Measurements from ENCODE around the gene KRTAP5-11.
"Not testable (repeated sequence)": the region's sequence is repeated elsewhere in the genome, so short reads cannot be mapped to it uniquely, and the experiment has no call there.

Gene KRTAP5-11

GRCh38 chr11:71581826-71582225 lies 849 bp downstream of the KRTAP5-11 start:
- no peak overlapping the region for H3K9ac ChIP-seq (ENCODE audit: low read length in 5 of 5)
- H3K4me3 ChIP-seq (ENCODE audit: low read depth in 1 of 5, low read length in 5 of 5), result no peak overlapping the region
- H3K27ac ChIP-seq (ENCODE audit: low read depth, low read length), result no peak overlapping the region
- H3K4me1 ChIP-seq (ENCODE audit: control insufficient read depth in 5 of 5, insufficient read depth in 5 of 5, low read length in 5 of 5), result peaks cover 0 to 21% (median 15%) of the 10 kb centered on the region in 5 donors
- no peaks in the 10 kb centered on the region for H3K9me3 ChIP-seq (ENCODE audit: control insufficient read depth in 5 of 5, low read length in 5 of 5)
- H3K36me3 ChIP-seq (ENCODE audit: control insufficient read depth in 5 of 5, insufficient read depth in 5 of 5, low read length in 5 of 5), result no peaks in the 10 kb centered on the region
- H3K27me3 ChIP-seq (ENCODE audit: control insufficient read depth in 5 of 5, insufficient read depth in 4 of 5, low read length in 5 of 5), result peaks cover 0 to 10% (median 3%) of the 10 kb centered on the region in 5 donors

DNA sequence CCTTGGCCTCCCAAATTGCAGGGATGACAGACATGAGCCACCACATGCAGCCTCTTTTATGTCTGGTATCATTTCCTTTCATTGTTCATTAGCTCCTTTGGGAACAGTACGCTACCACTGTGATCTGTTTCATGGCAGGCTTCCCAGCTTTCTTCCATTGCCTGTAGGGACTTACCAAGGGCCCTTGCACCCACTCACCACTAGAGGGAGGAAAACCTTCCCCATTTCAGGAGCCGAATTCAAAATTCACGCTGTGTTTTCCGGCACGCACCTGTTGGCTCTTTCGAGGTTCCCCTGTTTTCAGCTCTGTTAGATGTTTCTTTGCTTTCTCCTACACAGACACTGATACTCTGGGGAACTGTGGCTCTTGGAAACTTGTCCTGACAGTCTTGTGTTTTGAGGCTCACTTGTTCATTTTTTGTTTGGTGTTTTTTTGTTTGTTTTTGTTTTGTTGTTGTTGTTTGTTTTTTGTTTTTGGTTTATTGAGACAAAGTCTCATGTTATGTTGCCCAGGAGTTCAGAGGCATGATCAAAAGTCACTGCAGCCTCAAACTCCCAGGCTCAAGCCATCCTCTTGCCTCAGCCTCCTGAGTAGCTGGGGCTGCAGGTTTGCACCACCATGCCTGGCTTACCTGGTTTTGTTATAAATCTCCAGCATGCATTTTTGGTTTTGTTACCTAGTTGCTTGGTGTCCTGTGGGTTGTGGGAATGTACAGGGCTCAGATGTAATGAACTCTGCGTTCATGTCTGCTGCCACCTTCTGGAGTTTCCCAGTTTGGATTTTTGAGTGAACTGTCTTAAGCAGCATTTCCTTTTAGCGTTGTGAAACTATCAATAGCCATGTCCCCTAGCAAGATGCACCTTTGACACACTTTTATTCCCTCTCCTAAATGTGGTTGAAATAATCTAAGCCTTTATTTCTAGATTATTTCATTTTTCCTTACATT lies 2.3 kb downstream of the KRTAP5-11 start:
- H3K9ac ChIP-seq (ENCODE audit: low read length in 5 of 5), result no peak overlapping the region
- H3K9me3 ChIP-seq (ENCODE audit: control insufficient read depth in 5 of 5, low read length in 5 of 5), result no peaks in the 10 kb centered on the region
- H3K27ac ChIP-seq (ENCODE audit: low read depth, low read length), result no peak overlapping the region
- peaks cover 0 to 21% (median 15%) of the 10 kb centered on the region in 5 donors for H3K4me1 ChIP-seq (ENCODE audit: control insufficient read depth in 5 of 5, insufficient read depth in 5 of 5, low read length in 5 of 5)
- peaks cover 0 to 14% (median 3%) of the 10 kb centered on the region in 5 donors for H3K27me3 ChIP-seq (ENCODE audit: control insufficient read depth in 5 of 5, insufficient read depth in 4 of 5, low read length in 5 of 5)
- no peak overlapping the region for H3K4me3 ChIP-seq (ENCODE audit: low read depth in 1 of 5, low read length in 5 of 5)
- H3K36me3 ChIP-seq (ENCODE audit: control insufficient read depth in 5 of 5, insufficient read depth in 5 of 5, low read length in 5 of 5), result no peaks in the 10 kb centered on the region

- H3K36me3 ChIP-seq (ENCODE audit: control insufficient read depth in 5 of 5, insufficient read depth in 5 of 5, low read length in 5 of 5); H3K4me3 ChIP-seq (ENCODE audit: low read depth in 1 of 5, low read length in 5 of 5); H3K9me3 ChIP-seq (ENCODE audit: control insufficient read depth in 5 of 5, low read length in 5 of 5); H3K9ac ChIP-seq (ENCODE audit: low read length in 5 of 5); H3K27ac ChIP-seq (ENCODE audit: low read depth, low read length): not testable (repeated sequence)
- Histone ChIP-seq H3K4me1 (ENCODE audit: control insufficient read depth in 5 of 5, insufficient read depth in 5 of 5, low read length in 5 of 5) (peaks cover 0 to 21% (median 15%) of the 10 kb centered on the region in 5 donors), H3K27me3 (ENCODE audit: control insufficient read depth in 5 of 5, insufficient read depth in 4 of 5, low read length in 5 of 5) (peaks cover 0 to 17% (median 3%) of the 10 kb centered on the region in 5 donors)
Measured at GRCh38 chr11:71579513-71579912, 3.2 kb downstream of the KRTAP5-11 start.

- Histone ChIP-seq H3K4me1 (ENCODE audit: control insufficient read depth in 5 of 5, insufficient read depth in 5 of 5, low read length in 5 of 5) (peaks cover 0 to 19% (median 15%) of the 10 kb centered on the region in 5 donors), H3K27ac (ENCODE audit: low read depth, low read length) (no peak overlapping the region), H3K36me3 (ENCODE audit: control insufficient read depth in 5 of 5, insufficient read depth in 5 of 5, low read length in 5 of 5) (no peaks in the 10 kb centered on the region), H3K4me3 (ENCODE audit: low read depth in 1 of 5, low read length in 5 of 5) (no peak overlapping the region), H3K9ac (ENCODE audit: low read length in 5 of 5) (no peak overlapping the region), H3K9me3 (ENCODE audit: control insufficient read depth in 5 of 5, low read length in 5 of 5) (no peaks in the 10 kb centered on the region), H3K27me3 (ENCODE audit: control insufficient read depth in 5 of 5, insufficient read depth in 4 of 5, low read length in 5 of 5) (peaks cover 0 to 17% (median 3%) of the 10 kb centered on the region in 5 donors)
Measured at GRCh38 chr11:71577469-71578004, 5.1 kb downstream of the KRTAP5-11 start.

DNA sequence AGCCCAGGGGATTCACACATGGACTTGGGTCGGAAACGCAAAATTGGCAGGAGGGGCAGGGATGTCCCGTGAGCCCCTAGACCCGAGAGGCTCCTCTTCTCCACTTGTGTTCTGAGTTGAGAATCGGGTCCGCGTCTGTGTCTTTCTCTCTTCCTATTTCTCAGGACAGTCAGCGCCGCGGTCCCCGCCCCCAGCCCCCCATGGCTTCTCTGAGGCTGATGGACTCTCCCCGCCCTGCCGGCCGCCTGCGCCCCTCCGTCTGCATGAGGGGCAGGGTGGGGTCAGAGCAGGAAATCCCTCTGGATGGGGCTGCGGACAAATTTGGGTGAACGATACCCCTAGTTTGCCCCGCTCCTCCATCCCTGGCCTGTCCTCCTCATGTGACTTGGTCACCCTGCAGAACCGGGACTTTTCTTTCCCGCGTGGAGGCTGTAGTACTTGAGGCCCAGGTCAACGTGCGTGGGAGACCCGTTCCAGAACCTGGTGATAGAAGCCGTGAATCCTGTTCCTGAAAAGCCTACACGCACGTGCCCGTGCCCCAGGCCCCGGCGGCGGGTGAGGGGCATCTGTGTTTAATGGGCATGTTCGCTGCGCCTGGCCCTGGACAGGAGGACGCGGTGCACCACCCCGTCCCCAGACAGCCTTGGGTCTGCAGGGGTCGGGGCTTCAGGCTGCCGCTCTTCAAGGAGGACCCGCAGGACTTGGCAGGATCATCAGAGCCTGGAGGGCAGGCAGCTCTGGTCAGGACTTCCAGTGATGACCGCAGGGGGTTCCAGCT lies 5.8 kb downstream of the KRTAP5-11 start:
- Histone ChIP-seq H3K4me1 (ENCODE audit: control insufficient read depth in 5 of 5, insufficient read depth in 5 of 5, low read length in 5 of 5) (peaks cover 0 to 15% (median 10%) of the 10 kb centered on the region in 5 donors), H3K27me3 (ENCODE audit: control insufficient read depth in 5 of 5, insufficient read depth in 4 of 5, low read length in 5 of 5) (peaks cover 0 to 13% (median 3%) of the 10 kb centered on the region in 5 donors)
- not testable (repeated sequence) for H3K36me3 ChIP-seq (ENCODE audit: control insufficient read depth in 5 of 5, insufficient read depth in 5 of 5, low read length in 5 of 5); H3K9ac ChIP-seq (ENCODE audit: low read length in 5 of 5); H3K9me3 ChIP-seq (ENCODE audit: control insufficient read depth in 5 of 5, low read length in 5 of 5); H3K4me3 ChIP-seq (ENCODE audit: low read depth in 1 of 5, low read length in 5 of 5); H3K27ac ChIP-seq (ENCODE audit: low read depth, low read length)

DNA sequence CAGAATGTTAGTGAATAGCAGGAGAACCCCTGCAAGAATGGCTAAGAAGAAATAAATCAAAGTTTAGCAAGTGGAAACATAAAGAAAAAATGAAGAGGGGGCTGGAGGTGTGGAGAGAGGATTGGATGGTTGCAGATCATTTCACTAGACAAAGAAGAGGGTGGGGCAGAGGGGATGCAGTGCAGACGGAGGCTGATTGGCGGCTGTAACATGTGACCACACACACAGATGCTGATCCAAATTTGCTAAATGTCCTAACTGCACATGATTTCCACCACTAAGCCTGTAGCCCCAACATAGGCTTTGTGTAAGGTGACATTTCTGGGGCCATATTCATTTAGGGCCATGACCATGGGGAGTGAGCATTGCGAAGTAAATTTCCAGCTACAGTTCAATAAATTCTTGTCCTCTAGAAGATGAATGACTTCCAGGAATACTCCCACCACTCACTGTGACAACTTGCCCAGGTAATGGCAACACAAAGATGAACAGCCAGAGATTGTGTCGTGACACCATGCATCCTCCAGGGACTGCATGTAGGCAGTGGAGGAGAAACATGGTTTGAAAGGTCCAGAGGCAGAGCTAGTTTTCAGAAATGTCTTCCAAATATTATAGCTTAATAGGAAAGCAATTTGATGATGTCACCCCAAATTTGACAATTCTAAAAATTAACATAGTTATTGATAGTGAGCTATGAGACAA lies 6.8 kb downstream of the KRTAP5-11 start:
- H3K9ac ChIP-seq (ENCODE audit: low read length in 5 of 5), result no peak overlapping the region
- H3K36me3 ChIP-seq (ENCODE audit: control insufficient read depth in 5 of 5, insufficient read depth in 5 of 5, low read length in 5 of 5), result no peaks in the 10 kb centered on the region
- H3K9me3 ChIP-seq (ENCODE audit: control insufficient read depth in 5 of 5, low read length in 5 of 5), result no peaks in the 10 kb centered on the region
- H3K4me1 ChIP-seq (ENCODE audit: control insufficient read depth in 5 of 5, insufficient read depth in 5 of 5, low read length in 5 of 5), result peaks cover 0 to 13% (median 9%) of the 10 kb centered on the region in 5 donors
- H3K27ac ChIP-seq (ENCODE audit: low read depth, low read length), result no peak overlapping the region
- H3K27me3 ChIP-seq (ENCODE audit: control insufficient read depth in 5 of 5, insufficient read depth in 4 of 5, low read length in 5 of 5), result peaks cover 0 to 12% (median 3%) of the 10 kb centered on the region in 5 donors
- no peak overlapping the region for H3K4me3 ChIP-seq (ENCODE audit: low read depth in 1 of 5, low read length in 5 of 5)

GRCh38 chr11:71574418-71574817 lies 8.3 kb downstream of the KRTAP5-11 start:
- Histone ChIP-seq H3K27ac (ENCODE audit: low read depth, low read length) (no peak overlapping the region), H3K27me3 (ENCODE audit: control insufficient read depth in 5 of 5, insufficient read depth in 4 of 5, low read length in 5 of 5) (peaks cover 0 to 12% (median 3%) of the 10 kb centered on the region in 5 donors)

DNA sequence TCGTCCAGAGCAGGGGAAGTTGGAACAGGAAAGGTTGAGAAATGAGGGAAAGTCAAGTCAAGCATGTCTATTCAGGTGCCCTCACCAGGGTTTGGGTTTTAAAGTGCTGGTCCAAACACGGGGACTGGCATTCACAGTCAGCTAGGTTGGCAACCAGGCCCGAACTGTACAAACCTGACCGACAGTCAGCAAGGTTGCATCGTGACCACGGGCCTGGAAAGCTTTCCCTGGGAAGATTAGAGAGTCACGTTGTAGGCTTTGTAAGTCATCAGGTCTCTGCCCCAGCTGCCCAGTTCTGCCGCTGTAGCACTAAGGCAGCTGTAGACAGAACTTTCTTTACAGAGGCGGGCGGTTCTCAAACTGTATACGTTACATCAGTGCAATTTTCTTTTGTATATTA lies 9.9 kb downstream of the KRTAP5-11 start:
- Histone ChIP-seq H3K9me3 (ENCODE audit: control insufficient read depth in 5 of 5, low read length in 5 of 5) (no peaks in the 10 kb centered on the region), H3K4me3 (ENCODE audit: low read depth in 1 of 5, low read length in 5 of 5) (no peak overlapping the region), H3K4me1 (ENCODE audit: control insufficient read depth in 5 of 5, insufficient read depth in 5 of 5, low read length in 5 of 5) (peaks cover 2 to 15% (median 10%) of the 10 kb centered on the region in 5 donors), H3K27ac (ENCODE audit: low read depth, low read length) (no peak overlapping the region), H3K9ac (ENCODE audit: low read length in 5 of 5) (no peak overlapping the region), H3K27me3 (ENCODE audit: control insufficient read depth in 5 of 5, insufficient read depth in 4 of 5, low read length in 5 of 5) (peaks cover 0 to 12% (median 3%) of the 10 kb centered on the region in 5 donors), H3K36me3 (ENCODE audit: control insufficient read depth in 5 of 5, insufficient read depth in 5 of 5, low read length in 5 of 5) (no peaks in the 10 kb centered on the region)

More at GRCh38 chr11:71574418-71574817, 8.3 kb downstream of the KRTAP5-11 start:
- Histone ChIP-seq H3K4me1 (ENCODE audit: control insufficient read depth in 5 of 5, insufficient read depth in 5 of 5, low read length in 5 of 5) (peaks cover 0 to 4% (median 1%) of the 10 kb centered on the region in 5 donors), H3K9ac (ENCODE audit: low read length in 5 of 5) (no peak overlapping the region), H3K9me3 (ENCODE audit: control insufficient read depth in 5 of 5, low read length in 5 of 5) (no peaks in the 10 kb centered on the region), H3K36me3 (ENCODE audit: control insufficient read depth in 5 of 5, insufficient read depth in 5 of 5, low read length in 5 of 5) (no peaks in the 10 kb centered on the region), H3K4me3 (ENCODE audit: low read depth in 1 of 5, low read length in 5 of 5) (no peak overlapping the region)

- not testable (repeated sequence) for H3K9ac ChIP-seq (ENCODE audit: low read length in 5 of 5); H3K9me3 ChIP-seq (ENCODE audit: control insufficient read depth in 5 of 5, low read length in 5 of 5); H3K4me3 ChIP-seq (ENCODE audit: low read depth in 1 of 5, low read length in 5 of 5); H3K27ac ChIP-seq (ENCODE audit: low read depth, low read length); H3K36me3 ChIP-seq (ENCODE audit: control insufficient read depth in 5 of 5, insufficient read depth in 5 of 5, low read length in 5 of 5); H3K27me3 ChIP-seq (ENCODE audit: control insufficient read depth in 5 of 5, insufficient read depth in 4 of 5, low read length in 5 of 5)
- H3K4me1 ChIP-seq (ENCODE audit: control insufficient read depth in 5 of 5, insufficient read depth in 5 of 5, low read length in 5 of 5), result peaks cover 0 to 27% (median 20%) of the 10 kb centered on the region in 5 donors
Measured at GRCh38 chr11:71571101-71571850, 11.4 kb downstream of the KRTAP5-11 start.

Measured in subcutaneous abdominal adipose tissue (tissue), 5 donors.